Right lobe of liver (tissue), 4 donors: ENCODE measurements around the gene AASDH.

ENCODE experiments used
- POLR2A ChIP-seq: fragments of 450-650 bp; IDR thresholded peaks from one replicate; pipeline ENCODE4 v1.6.1; 2017; ENCODE audit warnings: antibody characterized with exemption, mild to moderate bottlenecking
- TF ChIP-seq, protein P1 (sequence below), 4 donors: fragments of 200-600 bp in 3 of 4; fragments of 450-650 bp in 1 of 4; IDR thresholded peaks; one replicate each; pipeline versions ENCODE4 v1.5.1 to v1.8.0; 2016 to 2022; ENCODE audit warnings: antibody characterized with exemption in 4 of 4, mild to moderate bottlenecking in 2 of 4
- donor health status: DM: no; HTN: no; CAD: no.
- donor health status: DM: no; HTN: no; CAD: no.
- donor health status: DM: no; HTN: yes; CAD: no.

DNA sequence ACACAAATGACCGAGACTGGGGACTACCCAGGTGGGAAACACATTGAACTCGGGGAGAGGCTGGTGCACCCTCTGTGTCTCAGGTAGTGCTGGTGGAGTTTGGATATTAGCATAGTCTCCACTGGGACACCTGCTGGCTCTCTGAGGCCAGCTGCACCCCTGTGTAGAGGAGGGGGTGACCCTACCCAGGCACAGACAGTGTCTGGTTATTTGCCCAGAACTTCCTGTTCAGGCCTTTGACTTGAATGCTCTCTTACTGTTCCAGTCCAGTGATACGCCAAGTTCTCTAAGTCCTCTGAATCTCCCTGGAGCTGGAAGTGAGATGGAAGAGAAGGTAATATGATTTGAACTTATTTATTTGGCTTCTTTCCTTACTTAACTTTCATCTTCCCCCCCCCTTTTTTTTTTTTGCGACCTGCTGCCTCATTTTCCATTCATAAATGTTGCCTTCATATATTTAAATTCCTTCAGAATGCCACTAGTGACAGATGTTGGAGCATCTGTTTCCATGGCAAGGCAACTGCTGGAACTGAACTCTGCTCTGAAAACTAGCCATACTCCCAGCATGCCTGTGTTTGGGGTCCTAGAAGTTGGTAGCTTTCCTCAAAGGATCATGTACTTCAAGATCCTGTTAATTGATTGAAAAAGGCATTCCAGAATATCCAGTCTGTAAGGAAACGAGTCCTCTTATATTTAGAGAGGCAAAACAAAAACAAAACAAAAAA, 76.7 kb downstream of the AASDH start:
- TF ChIP-seq, protein P1, sequence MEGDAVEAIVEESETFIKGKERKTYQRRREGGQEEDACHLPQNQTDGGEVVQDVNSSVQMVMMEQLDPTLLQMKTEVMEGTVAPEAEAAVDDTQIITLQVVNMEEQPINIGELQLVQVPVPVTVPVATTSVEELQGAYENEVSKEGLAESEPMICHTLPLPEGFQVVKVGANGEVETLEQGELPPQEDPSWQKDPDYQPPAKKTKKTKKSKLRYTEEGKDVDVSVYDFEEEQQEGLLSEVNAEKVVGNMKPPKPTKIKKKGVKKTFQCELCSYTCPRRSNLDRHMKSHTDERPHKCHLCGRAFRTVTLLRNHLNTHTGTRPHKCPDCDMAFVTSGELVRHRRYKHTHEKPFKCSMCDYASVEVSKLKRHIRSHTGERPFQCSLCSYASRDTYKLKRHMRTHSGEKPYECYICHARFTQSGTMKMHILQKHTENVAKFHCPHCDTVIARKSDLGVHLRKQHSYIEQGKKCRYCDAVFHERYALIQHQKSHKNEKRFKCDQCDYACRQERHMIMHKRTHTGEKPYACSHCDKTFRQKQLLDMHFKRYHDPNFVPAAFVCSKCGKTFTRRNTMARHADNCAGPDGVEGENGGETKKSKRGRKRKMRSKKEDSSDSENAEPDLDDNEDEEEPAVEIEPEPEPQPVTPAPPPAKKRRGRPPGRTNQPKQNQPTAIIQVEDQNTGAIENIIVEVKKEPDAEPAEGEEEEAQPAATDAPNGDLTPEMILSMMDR (IDR thresholded peaks at IDR 0.05) = no peak
- no peak for TF ChIP-seq POLR2A
